ENCODE data around the gene PAX8.

PAX8 gene

GRCh38 chr2:113209646-113210171 is 69.0 kb downstream of the PAX8 start:
- Histone ChIP-seq H3K79me2 (ENCODE audit: insufficient read depth, low read length) (no peaks in the 10 kb centered on the region), H3K36me3 (ENCODE audit: insufficient read depth, low read length) (no peaks in the 10 kb centered on the region), H3K9me2 (replicated peaks; ENCODE audit: low read depth, low read length) (no peaks in the 10 kb centered on the region), H3K4me2 (ENCODE audit: low read depth, low read length, poor library complexity, severe bottlenecking) (no peak overlapping the region), H3K4me1 (ENCODE audit: insufficient read depth, low read length, poor library complexity, severe bottlenecking) (no peaks in the 10 kb centered on the region), H3K9me3 (ENCODE audit: insufficient read depth, low read depth, low read length) (no peaks in the 10 kb centered on the region), H4K20me1 (ENCODE audit: insufficient read depth, low read length, poor library complexity, severe bottlenecking) (no peaks in the 10 kb centered on the region), H2AFZ (ENCODE audit: low read length) (no peak overlapping the region), H3K9ac (ENCODE audit: low read depth, low read length, poor library complexity, severe bottlenecking) (no peak overlapping the region), H3K4me3 (ENCODE audit: low read length, poor library complexity, severe bottlenecking) (no peak overlapping the region), H3F3A (ENCODE audit: low read depth) (no peaks in the 10 kb centered on the region), H3K27me3 (ENCODE audit: insufficient read depth, low read length, poor library complexity, severe bottlenecking) (no peaks in the 10 kb centered on the region)
- TF ChIP-seq, protein P1, sequence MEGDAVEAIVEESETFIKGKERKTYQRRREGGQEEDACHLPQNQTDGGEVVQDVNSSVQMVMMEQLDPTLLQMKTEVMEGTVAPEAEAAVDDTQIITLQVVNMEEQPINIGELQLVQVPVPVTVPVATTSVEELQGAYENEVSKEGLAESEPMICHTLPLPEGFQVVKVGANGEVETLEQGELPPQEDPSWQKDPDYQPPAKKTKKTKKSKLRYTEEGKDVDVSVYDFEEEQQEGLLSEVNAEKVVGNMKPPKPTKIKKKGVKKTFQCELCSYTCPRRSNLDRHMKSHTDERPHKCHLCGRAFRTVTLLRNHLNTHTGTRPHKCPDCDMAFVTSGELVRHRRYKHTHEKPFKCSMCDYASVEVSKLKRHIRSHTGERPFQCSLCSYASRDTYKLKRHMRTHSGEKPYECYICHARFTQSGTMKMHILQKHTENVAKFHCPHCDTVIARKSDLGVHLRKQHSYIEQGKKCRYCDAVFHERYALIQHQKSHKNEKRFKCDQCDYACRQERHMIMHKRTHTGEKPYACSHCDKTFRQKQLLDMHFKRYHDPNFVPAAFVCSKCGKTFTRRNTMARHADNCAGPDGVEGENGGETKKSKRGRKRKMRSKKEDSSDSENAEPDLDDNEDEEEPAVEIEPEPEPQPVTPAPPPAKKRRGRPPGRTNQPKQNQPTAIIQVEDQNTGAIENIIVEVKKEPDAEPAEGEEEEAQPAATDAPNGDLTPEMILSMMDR (conservative IDR thresholded peaks at IDR 0.05; ENCODE audit: low read length), result no peak
- no peak for TF ChIP-seq EZH2phosphoT487 (IDR thresholded peaks at IDR 0.05; ENCODE audit: borderline replicate concordance)

- TF ChIP-seq, protein P1 (conservative IDR thresholded peaks at IDR 0.05; ENCODE audit: low read length), result no peak
- TF ChIP-seq EZH2phosphoT487 (IDR thresholded peaks at IDR 0.05; ENCODE audit: borderline replicate concordance), result no peak
- H4K20me1 ChIP-seq (ENCODE audit: insufficient read depth, low read length, poor library complexity, severe bottlenecking), result no peaks in the 10 kb centered on the region
- no peaks in the 10 kb centered on the region for H3K9me3 ChIP-seq (ENCODE audit: insufficient read depth, low read depth, low read length)
- no peak overlapping the region for H3K4me2 ChIP-seq (ENCODE audit: low read depth, low read length, poor library complexity, severe bottlenecking)
- no peaks in the 10 kb centered on the region for H3K79me2 ChIP-seq (ENCODE audit: insufficient read depth, low read length)
- no peak overlapping the region for H3K9ac ChIP-seq (ENCODE audit: low read depth, low read length, poor library complexity, severe bottlenecking)
- no peaks in the 10 kb centered on the region for H3K9me2 ChIP-seq (replicated peaks; ENCODE audit: low read depth, low read length)
- H3K36me3 ChIP-seq (ENCODE audit: insufficient read depth, low read length), result no peaks in the 10 kb centered on the region
- no peak overlapping the region for H3K4me3 ChIP-seq (ENCODE audit: low read length, poor library complexity, severe bottlenecking)
- no peaks in the 10 kb centered on the region for H3F3A ChIP-seq (ENCODE audit: low read depth)
- no peaks in the 10 kb centered on the region for H3K27me3 ChIP-seq (ENCODE audit: insufficient read depth, low read length, poor library complexity, severe bottlenecking)
- no peaks in the 10 kb centered on the region for H3K4me1 ChIP-seq (ENCODE audit: insufficient read depth, low read length, poor library complexity, severe bottlenecking)
- H2AFZ ChIP-seq (ENCODE audit: low read length), result no peak overlapping the region
Observed at GRCh38 chr2:113209011-113209645, 69.6 kb downstream of the PAX8 start.

DNA sequence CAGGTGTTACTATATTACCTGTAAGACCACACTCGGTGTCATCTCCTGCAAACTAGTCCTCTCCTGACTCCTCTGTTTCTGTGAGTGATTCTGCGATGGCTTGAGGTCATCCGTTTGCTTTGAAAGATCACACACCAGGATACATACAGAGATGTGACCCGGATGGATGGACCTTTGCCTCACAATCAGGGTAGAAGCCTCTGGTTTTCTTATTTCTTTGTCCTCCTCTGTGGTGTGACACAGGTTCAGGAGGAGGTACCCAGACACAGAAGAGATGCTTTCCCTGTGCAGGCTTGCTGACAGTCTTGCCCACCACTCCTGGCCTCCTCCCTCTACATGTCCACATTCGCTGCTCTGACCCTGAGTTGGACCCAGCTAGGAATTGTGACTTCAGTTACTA is 70.3 kb downstream of the PAX8 start:
- H3F3A ChIP-seq (ENCODE audit: low read depth), result no peaks in the 10 kb centered on the region
- no peak overlapping the region for H3K9ac ChIP-seq (ENCODE audit: low read depth, low read length, poor library complexity, severe bottlenecking)
- H3K27me3 ChIP-seq (ENCODE audit: insufficient read depth, low read length, poor library complexity, severe bottlenecking), result no peaks in the 10 kb centered on the region
- H3K79me2 ChIP-seq (ENCODE audit: insufficient read depth, low read length), result no peaks in the 10 kb centered on the region
- H4K20me1 ChIP-seq (ENCODE audit: insufficient read depth, low read length, poor library complexity, severe bottlenecking), result no peaks in the 10 kb centered on the region
- TF ChIP-seq, protein P1 (conservative IDR thresholded peaks at IDR 0.05; ENCODE audit: low read length), result no peak
- no peak for TF ChIP-seq EZH2phosphoT487 (IDR thresholded peaks at IDR 0.05; ENCODE audit: borderline replicate concordance)
- H2AFZ ChIP-seq (ENCODE audit: low read length), result no peak overlapping the region
- H3K4me2 ChIP-seq (ENCODE audit: low read depth, low read length, poor library complexity, severe bottlenecking), result no peak overlapping the region
- H3K4me3 ChIP-seq (ENCODE audit: low read length, poor library complexity, severe bottlenecking), result no peak overlapping the region
- H3K9me3 ChIP-seq (ENCODE audit: insufficient read depth, low read depth, low read length), result no peaks in the 10 kb centered on the region
- no peaks in the 10 kb centered on the region for H3K4me1 ChIP-seq (ENCODE audit: insufficient read depth, low read length, poor library complexity, severe bottlenecking)
- no peaks in the 10 kb centered on the region for H3K9me2 ChIP-seq (replicated peaks; ENCODE audit: low read depth, low read length)
- H3K36me3 ChIP-seq (ENCODE audit: insufficient read depth, low read length), result no peaks in the 10 kb centered on the region
